PC-9 (cell line): ENCODE results near the gene CBX4. TPM values are rescaled to one million over a fixed set of nuclear protein-coding genes. Genes with fewer than 3 reads are reported as not detected.

ENCODE experiments used
- BruUV-seq: library from RNA; stranded (reverse); fragments of 400-500 nt; replicated peaks from 2 replicates; lab custom pipeline; 2021; lab: Mats Ljungman, UMichigan
- CTCF ChIA-PET: fragments of 300-600 bp; sonication (Branson Sonifier 250); formaldehyde crosslinking; loops from one replicate; lab custom pipeline; 2022; ENCODE audit warnings: antibody characterized with exemption; lab: Charles Lee
- POLR2A ChIA-PET: fragments of 300-600 bp; sonication (Branson Sonifier 250); formaldehyde crosslinking; loops from one replicate; lab custom pipeline; 2022; ENCODE audit warnings: antibody characterized with exemption; ENCODE audit not compliant: unreplicated experiment; lab: Charles Lee
- DNase-seq, 2 experiments: peaks; one replicate each; pipeline versions ENCODE4 v3.0.0 to v3.0.0-alpha.2; 2015 to 2022; ENCODE audit warnings: mixed read lengths in 1 of 2
- H2AFZ ChIP-seq: fragments of 200-600 bp; sonication (generic); 2 replicates; pipeline ENCODE4 v1.8.1; 2017; ENCODE audit warnings: antibody characterized with exemption
- H3F3A ChIP-seq: fragments of 200-600 bp; sonication (generic); 2 replicates; pipeline ENCODE4 v1.8.1; 2017; ENCODE audit warnings: antibody characterized with exemption, mild to moderate bottlenecking, low read depth; ENCODE audit not compliant: insufficient read depth
- H3K27ac ChIP-seq: fragments of 200-600 bp; sonication (generic); 2 replicates; pipeline ENCODE4 v1.6.1; 2016; ENCODE audit warnings: mixed run types
- H3K27me3 ChIP-seq: fragments of 200-600 bp; sonication (generic); 2 replicates; pipeline ENCODE4 v1.6.1; 2016; ENCODE audit warnings: low read depth, mixed run types; ENCODE audit not compliant: insufficient read depth
- H3K36me3 ChIP-seq: fragments of 200-600 bp; sonication (generic); 2 replicates; pipeline ENCODE4 v1.6.1; 2016; ENCODE audit warnings: low read depth, mixed run types
- H3K4me1 ChIP-seq: fragments of 200-600 bp; sonication (generic); replicated peaks from 2 replicates; pipeline ENCODE4 v1.6.1; 2016; ENCODE audit warnings: mixed run types; ENCODE audit not compliant: insufficient read depth
- H3K4me2 ChIP-seq: fragments of 200-600 bp; sonication (generic); 2 replicates; pipeline ENCODE4 v1.6.1; 2017; ENCODE audit warnings: mixed run types
- H3K4me3 ChIP-seq: fragments of 200-600 bp; sonication (generic); 2 replicates; pipeline ENCODE4 v1.6.1; 2016; ENCODE audit warnings: mixed run types
- H3K79me2 ChIP-seq: fragments of 200-600 bp; sonication (generic); 2 replicates; pipeline ENCODE4 v1.6.1; 2017; ENCODE audit warnings: low read depth, mixed run types
- H3K9me2 ChIP-seq: fragments of 200-600 bp; sonication (generic); 2 replicates; pipeline ENCODE4 v1.8.1; 2017; ENCODE audit warnings: mild to moderate bottlenecking; ENCODE audit not compliant: insufficient read depth
- H3K9me3 ChIP-seq: fragments of 200-600 bp; sonication (generic); 2 replicates; pipeline ENCODE4 v1.8.1; 2016; ENCODE audit warnings: low read depth; ENCODE audit not compliant: insufficient read depth
- H4K20me1 ChIP-seq: fragments of 200-600 bp; sonication (generic); 2 replicates; pipeline ENCODE4 v1.8.1; 2017; ENCODE audit not compliant: insufficient read depth
- CTCF ChIP-seq: fragments of 200-600 bp; sonication (generic); conservative IDR thresholded peaks from 2 replicates; pipeline ENCODE4 v1.6.1; 2017; ENCODE audit warnings: mixed run types, antibody characterized with exemption, mild to moderate bottlenecking, moderate library complexity
- EZH2 ChIP-seq: fragments of 200-600 bp; sonication (generic); IDR thresholded peaks from 2 replicates; pipeline ENCODE4 v1.8.0; 2017; ENCODE audit warnings: antibody characterized with exemption, low read depth
- intact Hi-C: fragments of 100-400 bp; cut with micrococcal nuclease; formaldehyde crosslinking; loops from one replicate; pipeline ENCODE4 v1.10.0; 2022; ENCODE audit not compliant: unreplicated experiment
- total RNA-seq: library from RNA; stranded (reverse); gene quantifications from 2 replicates; pipeline ENCODE4 v1.2.3, GENCODE V29; 2021

CBX4 gene
- total RNA-seq, 1 experiment from 2014 or later, result 32.0 TPM

GRCh38 chr17:79786930-79787643, 52.2 kb downstream of the CBX4 start:
- DNase-seq, result no peak
- Histone ChIP-seq H4K20me1 (no peaks in the 10 kb centered on the region), H3F3A (peaks cover 7% of the 10 kb centered on the region; the same call in 1 of the 2 replicates), H3K4me2 (no peak overlapping the region), H3K27ac (no peak overlapping the region), H3K4me3 (no peak overlapping the region), H3K27me3 (no peaks in the 10 kb centered on the region), H3K36me3 (no peaks in the 10 kb centered on the region), H3K4me1 (no peaks in the 10 kb centered on the region), H3K9me2 (no peaks in the 10 kb centered on the region), H2AFZ (no peak overlapping the region), H3K79me2 (no peaks in the 10 kb centered on the region), H3K9me3 (no peaks in the 10 kb centered on the region)
- TSS peak; percentile 20 for BruUV-seq
- intact Hi-C loops, result no loop called here
- TF ChIP-seq EZH2, result no peak
- no peak for TF ChIP-seq CTCF
- POLR2A ChIA-PET, result no interaction called here
- CTCF ChIA-PET, result no interaction called here

DNA sequence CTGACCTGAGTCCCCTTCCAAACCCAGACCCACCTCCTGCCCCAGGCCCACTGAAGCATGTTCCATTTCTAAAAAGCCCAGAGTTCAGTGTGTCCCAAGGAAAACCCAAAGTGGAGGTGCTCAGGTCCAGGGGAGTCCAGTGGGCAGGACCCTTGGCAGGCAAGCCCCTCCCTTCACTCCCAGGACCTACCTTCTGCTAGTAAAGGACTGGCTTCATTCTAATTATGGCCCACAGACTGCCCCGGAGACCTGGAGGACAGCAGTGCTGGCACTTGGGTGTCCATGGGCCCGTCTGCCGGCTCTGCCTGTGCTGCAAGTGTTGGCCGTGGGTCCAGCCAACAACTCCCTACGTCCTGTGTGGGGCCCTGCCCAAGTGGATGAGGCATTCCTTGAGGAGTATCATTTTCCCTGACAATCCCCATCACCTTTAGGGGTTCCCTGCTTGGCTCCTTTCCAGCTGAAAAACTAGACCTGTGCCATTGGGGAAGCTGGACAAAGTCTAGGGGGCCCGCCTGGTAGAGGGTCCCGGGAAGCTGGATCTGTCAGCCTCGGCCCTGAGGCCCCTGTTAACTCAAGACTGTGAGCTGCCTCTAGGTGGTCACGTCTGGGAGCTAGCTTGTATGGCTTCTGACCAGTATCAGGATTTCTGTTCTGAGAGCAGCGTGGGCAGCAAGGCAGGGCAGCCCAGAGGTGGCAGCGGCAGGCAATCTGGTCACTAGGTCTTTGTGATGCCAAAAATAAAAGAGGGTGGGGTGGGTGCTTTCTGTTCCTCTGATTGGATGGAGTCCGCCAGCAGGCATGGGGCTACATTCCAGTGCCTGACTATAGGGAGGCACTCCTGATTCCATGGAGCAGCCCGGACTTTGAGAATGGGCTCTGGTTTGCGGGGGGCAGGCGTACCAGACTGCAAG, 53.1 kb downstream of the CBX4 start:
- Histone ChIP-seq H3K4me2 (no peak overlapping the region), H3K9me2 (no peaks in the 10 kb centered on the region), H3K79me2 (no peaks in the 10 kb centered on the region), H3K9me3 (no peaks in the 10 kb centered on the region), H3K27me3 (no peaks in the 10 kb centered on the region), H3K27ac (no peak overlapping the region), H2AFZ (no peak overlapping the region), H3K4me1 (no peaks in the 10 kb centered on the region), H3K36me3 (no peaks in the 10 kb centered on the region), H3K4me3 (no peak overlapping the region), H3F3A (peaks cover 7% of the 10 kb centered on the region; the same call in 1 of the 2 replicates), H4K20me1 (no peaks in the 10 kb centered on the region)
- DNase-seq, result no peak
- CTCF ChIA-PET, result no interaction called here
- intact Hi-C loops, result no loop called here
- POLR2A ChIA-PET, result interaction anchor here (0.5 to 0.6 kb wide), 2 partner anchors 15 to 16 kb away, joined by 14 to 18 read pairs; no protein-coding TSS in a partner anchor
- TF ChIP-seq EZH2, result no peak
- no peak for TF ChIP-seq CTCF
- BruUV-seq, result no TSS peak

- Histone ChIP-seq H4K20me1 (no peaks in the 10 kb centered on the region), H2AFZ (no peak overlapping the region), H3K4me2 (no peak overlapping the region), H3K27ac (no peak overlapping the region), H3K9me3 (no peaks in the 10 kb centered on the region), H3K36me3 (no peaks in the 10 kb centered on the region), H3K79me2 (0 out of 2 replicates have a peak, but pooled peaks cover under 1% of the 10 kb centered on the region), H3K4me3 (no peak overlapping the region), H3K4me1 (no peaks in the 10 kb centered on the region), H3K27me3 (no peaks in the 10 kb centered on the region), H3K9me2 (no peaks in the 10 kb centered on the region), H3F3A (peaks cover 7% of the 10 kb centered on the region; the same call in 1 of the 2 replicates)
- TF ChIP-seq EZH2 (no peak), CTCF (no peak)
- intact Hi-C loops, result no loop called here
- BruUV-seq, result no TSS peak
- POLR2A ChIA-PET, result interaction anchor here (0.5 kb wide), 1 partner anchor 15 kb away, joined by 18 read pairs; no protein-coding TSS in a partner anchor
- no peak for DNase-seq
- CTCF ChIA-PET, result no interaction called here
Measured at GRCh38 chr17:79785017-79785899, 54.0 kb downstream of the CBX4 start.
